ENCODE results near the gene BPIFB2. TPM values are rescaled to one million over a fixed set of nuclear protein-coding genes. Genes with fewer than 3 reads are reported as not detected.

Gene BPIFB2
- total RNA-seq, 1 donor from 2014 or later = not detected

GRCh38 chr20:33022694-33023438 lies 15.4 kb downstream of the BPIFB2 start:
- Histone ChIP-seq H3K4me3 (ENCODE audit: low read depth, low read length) (no peak overlapping the region), H3K36me3 (ENCODE audit: control insufficient read depth, insufficient read depth, low read length) (no peaks in the 10 kb centered on the region), H3K27me3 (ENCODE audit: control insufficient read depth, insufficient read depth, low read length) (no peaks in the 10 kb centered on the region)
- DNase-seq (ENCODE audit: low read depth) = no peak
- TF ChIP-seq CTCF (IDR thresholded peaks at IDR 0.05; ENCODE audit: insufficient read depth, low read length, poor library complexity, severe bottlenecking) = no peak

GRCh38 chr20:33023439-33024242 lies 16.1 kb downstream of the BPIFB2 start:
- no peak for TF ChIP-seq CTCF (IDR thresholded peaks at IDR 0.05; ENCODE audit: insufficient read depth, low read length, poor library complexity, severe bottlenecking)
- H3K36me3 ChIP-seq (ENCODE audit: control insufficient read depth, insufficient read depth, low read length) = no peaks in the 10 kb centered on the region
- H3K27me3 ChIP-seq (ENCODE audit: control insufficient read depth, insufficient read depth, low read length) = no peaks in the 10 kb centered on the region
- DNase-seq (ENCODE audit: low read depth) = no peak
- no peak overlapping the region for H3K4me3 ChIP-seq (ENCODE audit: low read depth, low read length)

GRCh38 chr20:33024243-33024560 lies 16.7 kb downstream of the BPIFB2 start:
- DNase-seq (ENCODE audit: low read depth) = no peak
- no peaks in the 10 kb centered on the region for H3K36me3 ChIP-seq (ENCODE audit: control insufficient read depth, insufficient read depth, low read length)
- H3K27me3 ChIP-seq (ENCODE audit: control insufficient read depth, insufficient read depth, low read length) = no peaks in the 10 kb centered on the region
- no peak overlapping the region for H3K4me3 ChIP-seq (ENCODE audit: low read depth, low read length)
- no peak for TF ChIP-seq CTCF (IDR thresholded peaks at IDR 0.05; ENCODE audit: insufficient read depth, low read length, poor library complexity, severe bottlenecking)

GRCh38 chr20:33024609-33025317 lies 17.3 kb downstream of the BPIFB2 start:
- DNase-seq (ENCODE audit: low read depth) = no peak
- no peak for TF ChIP-seq CTCF (IDR thresholded peaks at IDR 0.05; ENCODE audit: insufficient read depth, low read length, poor library complexity, severe bottlenecking)
- Histone ChIP-seq H3K4me3 (ENCODE audit: low read depth, low read length) (no peak overlapping the region), H3K36me3 (ENCODE audit: control insufficient read depth, insufficient read depth, low read length) (no peaks in the 10 kb centered on the region), H3K27me3 (ENCODE audit: control insufficient read depth, insufficient read depth, low read length) (no peaks in the 10 kb centered on the region)

- no peak for TF ChIP-seq CTCF (IDR thresholded peaks at IDR 0.05; ENCODE audit: insufficient read depth, low read length, poor library complexity, severe bottlenecking)
- Histone ChIP-seq H3K4me3 (ENCODE audit: low read depth, low read length) (no peak overlapping the region), H3K36me3 (ENCODE audit: control insufficient read depth, insufficient read depth, low read length) (no peaks in the 10 kb centered on the region), H3K27me3 (ENCODE audit: control insufficient read depth, insufficient read depth, low read length) (no peaks in the 10 kb centered on the region)
- no peak for DNase-seq (ENCODE audit: low read depth)
These were observed 17.9 kb downstream of the BPIFB2 start for GRCh38 chr20:33025318-33025876.
